ENCODE results near the gene LAMC2. TPM values are rescaled to one million over a fixed set of nuclear protein-coding genes. Genes with fewer than 3 reads are reported as not detected.

LAMC2 gene
- total and polyA plus RNA-seq, 2 donors from 2014 or later: 4.0 to 89.0 TPM

DNA sequence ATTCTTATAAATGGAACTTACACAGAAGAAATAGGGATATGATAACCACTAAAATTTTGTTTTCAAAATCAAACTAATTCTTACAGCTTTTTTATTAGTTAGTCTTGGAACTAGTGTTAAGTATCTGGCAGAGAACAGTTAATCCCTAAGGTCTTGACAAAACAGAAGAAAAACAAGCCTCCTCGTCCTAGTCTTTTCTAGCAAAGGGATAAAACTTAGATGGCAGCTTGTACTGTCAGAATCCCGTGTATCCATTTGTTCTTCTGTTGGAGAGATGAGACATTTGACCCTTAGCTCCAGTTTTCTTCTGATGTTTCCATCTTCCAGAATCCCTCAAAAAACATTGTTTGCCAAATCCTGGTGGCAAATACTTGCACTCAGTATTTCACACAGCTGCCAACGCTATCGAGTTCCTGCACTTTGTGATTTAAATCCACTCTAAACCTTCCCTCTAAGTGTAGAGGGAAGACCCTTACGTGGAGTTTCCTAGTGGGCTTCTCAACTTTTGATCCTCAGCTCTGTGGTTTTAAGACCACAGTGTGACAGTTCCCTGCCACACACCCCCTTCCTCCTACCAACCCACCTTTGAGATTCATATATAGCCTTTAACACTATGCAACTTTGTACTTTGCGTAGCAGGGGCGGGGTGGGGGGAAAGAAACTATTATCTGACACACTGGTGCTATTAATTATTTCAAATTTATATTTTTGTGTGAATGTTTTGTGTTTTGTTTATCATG is 42.3 kb upstream of the LAMC2 start:
- Histone ChIP-seq H3K27me3 (ENCODE audit: control insufficient read depth, insufficient read depth, low read length) (no peaks in the 10 kb centered on the region), H3K9ac (ENCODE audit: low read length in 3 of 3) (no peak overlapping the region), H3K36me3 (ENCODE audit: control insufficient read depth in 2 of 3, insufficient read depth in 3 of 3, low read length in 3 of 3) (peaks cover 7 to 11% (median 10%) of the 10 kb centered on the region in 3 donors), H3K4me3 (ENCODE audit: low read length in 3 of 3) (no peak overlapping the region), H3K27ac (ENCODE audit: low read depth in 2 of 2, low read length in 2 of 2) (no peak overlapping the region), H3K4me1 (ENCODE audit: control insufficient read depth in 2 of 3, insufficient read depth in 2 of 3, low read depth in 1 of 3, low read length in 3 of 3) (no peaks in the 10 kb centered on the region), H3K9me3 (ENCODE audit: control insufficient read depth in 2 of 3, insufficient read depth in 1 of 3, low read length in 3 of 3) (no peaks in the 10 kb centered on the region)
- no peak for DNase-seq
- TF ChIP-seq, protein P1, sequence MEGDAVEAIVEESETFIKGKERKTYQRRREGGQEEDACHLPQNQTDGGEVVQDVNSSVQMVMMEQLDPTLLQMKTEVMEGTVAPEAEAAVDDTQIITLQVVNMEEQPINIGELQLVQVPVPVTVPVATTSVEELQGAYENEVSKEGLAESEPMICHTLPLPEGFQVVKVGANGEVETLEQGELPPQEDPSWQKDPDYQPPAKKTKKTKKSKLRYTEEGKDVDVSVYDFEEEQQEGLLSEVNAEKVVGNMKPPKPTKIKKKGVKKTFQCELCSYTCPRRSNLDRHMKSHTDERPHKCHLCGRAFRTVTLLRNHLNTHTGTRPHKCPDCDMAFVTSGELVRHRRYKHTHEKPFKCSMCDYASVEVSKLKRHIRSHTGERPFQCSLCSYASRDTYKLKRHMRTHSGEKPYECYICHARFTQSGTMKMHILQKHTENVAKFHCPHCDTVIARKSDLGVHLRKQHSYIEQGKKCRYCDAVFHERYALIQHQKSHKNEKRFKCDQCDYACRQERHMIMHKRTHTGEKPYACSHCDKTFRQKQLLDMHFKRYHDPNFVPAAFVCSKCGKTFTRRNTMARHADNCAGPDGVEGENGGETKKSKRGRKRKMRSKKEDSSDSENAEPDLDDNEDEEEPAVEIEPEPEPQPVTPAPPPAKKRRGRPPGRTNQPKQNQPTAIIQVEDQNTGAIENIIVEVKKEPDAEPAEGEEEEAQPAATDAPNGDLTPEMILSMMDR (IDR thresholded peaks at IDR 0.05; ENCODE audit: borderline replicate concordance, extremely low read depth, insufficient read depth): no peak
- intact Hi-C loops (cut with DNase I): no loop called here
- FAIRE-seq: no peak

- TF ChIP-seq, protein P1 (IDR thresholded peaks at IDR 0.05; ENCODE audit: borderline replicate concordance, extremely low read depth, insufficient read depth): no peak
- no peak for DNase-seq
- Histone ChIP-seq H3K9me3 (ENCODE audit: control insufficient read depth in 2 of 3, insufficient read depth in 1 of 3, low read length in 3 of 3) (no peaks in the 10 kb centered on the region), H3K9ac (ENCODE audit: low read length in 3 of 3) (no peak overlapping the region), H3K27ac (ENCODE audit: low read depth in 2 of 2, low read length in 2 of 2) (no peak overlapping the region), H3K27me3 (ENCODE audit: control insufficient read depth, insufficient read depth, low read length) (no peaks in the 10 kb centered on the region), H3K4me1 (ENCODE audit: control insufficient read depth in 2 of 3, insufficient read depth in 2 of 3, low read depth in 1 of 3, low read length in 3 of 3) (no peaks in the 10 kb centered on the region), H3K36me3 (ENCODE audit: control insufficient read depth in 2 of 3, insufficient read depth in 3 of 3, low read length in 3 of 3) (peaks cover 7 to 11% (median 10%) of the 10 kb centered on the region in 3 donors), H3K4me3 (ENCODE audit: low read length in 3 of 3) (no peak overlapping the region)
- no peak for FAIRE-seq
- intact Hi-C loops (cut with DNase I): no loop called here
Measured at GRCh38 chr1:183144752-183145151, 41.3 kb upstream of the LAMC2 start.

DNA sequence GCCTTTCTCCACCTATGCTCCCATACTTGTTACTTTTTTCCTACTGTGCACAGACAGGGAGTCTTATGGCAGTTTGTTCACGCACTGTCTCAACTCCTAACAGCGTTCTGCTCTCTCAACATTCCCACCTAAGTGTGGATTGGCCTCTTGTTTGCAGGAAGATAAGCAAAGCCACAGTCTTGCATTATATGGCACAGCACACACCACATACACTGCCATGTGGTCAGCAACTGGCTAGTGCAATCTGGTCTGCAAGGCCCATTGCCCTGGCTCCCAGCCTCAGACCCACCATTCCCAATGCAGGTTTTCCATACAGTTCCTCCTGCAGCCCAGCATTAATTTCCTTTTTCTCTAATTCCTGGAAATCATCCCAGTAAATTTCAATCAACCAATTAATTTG is 38.3 kb upstream of the LAMC2 start:
- no peak overlapping the region for H3K27ac ChIP-seq (ENCODE audit: low read depth in 2 of 2, low read length in 2 of 2)
- intact Hi-C loops (cut with DNase I): no loop called here
- TF ChIP-seq, protein P1 (IDR thresholded peaks at IDR 0.05; ENCODE audit: borderline replicate concordance, extremely low read depth, insufficient read depth): no peak

More for the DNA sequence above, 38.3 kb upstream of the LAMC2 start:
- Histone ChIP-seq H3K9me3 (ENCODE audit: control insufficient read depth in 2 of 3, insufficient read depth in 1 of 3, low read length in 3 of 3) (no peaks in the 10 kb centered on the region), H3K36me3 (ENCODE audit: control insufficient read depth in 2 of 3, insufficient read depth in 3 of 3, low read length in 3 of 3) (peaks cover under 1 to 5% (median 5%) of the 10 kb centered on the region in 3 donors), H3K4me3 (ENCODE audit: low read length in 3 of 3) (no peak overlapping the region), H3K9ac (ENCODE audit: low read length in 3 of 3) (no peak overlapping the region), H3K27me3 (ENCODE audit: control insufficient read depth, insufficient read depth, low read length) (no peaks in the 10 kb centered on the region), H3K4me1 (ENCODE audit: control insufficient read depth in 2 of 3, insufficient read depth in 2 of 3, low read depth in 1 of 3, low read length in 3 of 3) (no peaks in the 10 kb centered on the region)
- DNase-seq (no peak), FAIRE-seq (no peak)
